ENCODE data around the gene ADTRP.

Gene ADTRP

GRCh38 chr6:11724286-11724685, 54.3 kb downstream of the ADTRP start:
- DNase-seq (ENCODE audit: low read depth in 2 of 2): no peak

DNA sequence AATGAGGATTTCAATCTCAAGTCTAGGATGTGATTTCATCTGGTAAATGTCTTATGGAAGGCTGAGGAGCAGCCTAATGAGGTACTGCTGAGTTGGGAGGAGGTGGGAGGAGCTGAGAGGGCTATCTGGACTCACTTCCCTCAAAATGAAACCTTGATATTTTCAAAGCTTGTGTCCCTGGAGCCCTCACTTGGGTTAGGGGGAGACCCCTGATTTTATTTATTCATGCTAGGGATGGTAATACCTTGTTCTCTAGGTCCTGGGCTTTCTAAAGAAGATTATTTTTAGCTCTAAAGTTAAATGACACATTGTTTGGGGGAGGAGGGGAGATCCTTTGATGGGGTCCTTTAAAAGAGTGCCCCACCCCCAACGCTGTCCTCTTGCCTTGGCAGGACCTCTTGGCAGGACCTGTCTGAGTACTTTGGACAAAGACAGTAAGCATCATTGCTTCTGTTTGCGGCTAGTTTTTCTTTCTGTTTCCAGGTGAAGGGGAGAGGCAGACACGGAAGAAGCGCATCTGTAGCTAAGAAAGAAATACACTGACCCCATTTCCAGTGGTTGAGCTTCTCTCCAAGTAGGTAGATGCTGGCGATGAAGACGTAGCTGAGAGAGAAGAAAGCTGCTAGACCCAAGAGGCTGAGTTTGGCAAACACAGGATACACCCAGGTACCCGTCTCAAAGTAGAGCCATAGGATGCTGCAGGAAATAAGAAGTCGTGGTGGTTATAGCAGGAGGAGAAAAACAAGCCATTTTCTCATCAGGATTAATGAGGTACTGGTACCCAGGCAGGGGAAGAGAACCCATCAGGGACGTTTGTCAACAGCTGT, 55.6 kb downstream of the ADTRP start:
- no peak for DNase-seq (ENCODE audit: low read depth in 2 of 2)

DNA sequence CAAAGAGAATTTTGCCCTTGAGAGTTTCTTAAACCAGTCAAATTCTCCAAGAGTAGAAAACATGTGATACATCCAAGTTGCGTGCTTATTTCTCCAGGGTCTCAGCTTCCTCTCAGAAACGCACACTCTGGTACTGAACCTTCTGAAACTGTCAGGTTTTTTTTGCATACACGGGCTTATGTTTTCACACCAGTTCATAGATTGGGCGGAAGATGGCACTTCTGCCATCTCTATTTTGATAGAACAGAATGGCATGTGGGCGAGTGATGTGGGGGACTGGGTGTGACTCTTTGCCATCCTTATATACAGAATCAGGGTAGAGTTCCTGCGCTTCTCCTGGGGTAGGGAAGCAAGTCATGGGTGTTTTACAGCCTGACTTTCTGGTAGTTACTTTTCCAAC, 56.4 kb downstream of the ADTRP start:
- DNase-seq (ENCODE audit: low read depth in 2 of 2): no peak

GRCh38 chr6:11718463-11718862, 60.1 kb downstream of the ADTRP start:
- no peak for DNase-seq (ENCODE audit: low read depth in 2 of 2)

DNA sequence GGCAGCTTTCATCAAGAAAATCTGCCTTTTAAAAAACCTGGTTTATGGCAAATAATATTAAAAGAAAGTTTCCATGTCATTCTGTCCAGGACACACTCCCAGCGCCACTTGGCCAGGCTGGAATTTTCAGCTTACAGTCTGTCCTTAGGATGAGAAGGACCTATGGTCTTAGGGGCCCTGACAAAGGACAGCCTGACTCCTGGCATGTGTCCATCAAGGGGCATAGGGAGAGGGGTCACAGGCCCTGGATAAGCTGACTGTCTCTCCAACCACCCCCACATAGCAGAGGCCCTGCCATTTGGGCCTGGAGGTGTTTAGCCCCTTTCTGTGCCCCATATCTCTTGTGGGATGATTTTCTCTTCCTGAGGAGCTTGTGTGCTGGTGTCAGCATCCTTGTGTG, 60.6 kb downstream of the ADTRP start:
- DNase-seq (ENCODE audit: low read depth in 2 of 2): no peak

GRCh38 chr6:11714798-11715285, 63.8 kb downstream of the ADTRP start:
- DNase-seq (ENCODE audit: low read depth in 2 of 2): no peak

- DNase-seq (ENCODE audit: low read depth in 2 of 2): peak in 1 of 2 donors; percentile 3
Measured at GRCh38 chr6:11714116-11714797, 64.3 kb downstream of the ADTRP start.

DNA sequence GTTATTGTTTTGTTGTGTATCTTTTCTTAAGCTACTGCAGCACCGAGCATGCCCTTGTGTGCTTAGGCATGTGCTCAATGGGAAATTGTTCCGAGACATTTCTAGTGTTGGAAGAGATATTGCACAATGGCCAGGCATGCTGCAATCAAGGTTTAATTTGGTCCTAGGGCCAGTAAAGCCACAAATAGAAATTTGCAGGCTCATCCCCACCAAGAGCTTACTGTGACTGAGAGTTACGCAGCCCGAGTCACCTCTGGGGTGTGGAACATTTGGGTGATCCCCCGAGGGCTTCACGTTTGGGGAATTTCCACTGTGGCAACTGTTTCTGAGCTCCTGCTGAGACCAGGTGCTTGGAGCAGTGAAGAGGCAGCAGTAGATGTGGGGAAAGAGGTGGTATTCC, 65.8 kb downstream of the ADTRP start:
- DNase-seq (ENCODE audit: low read depth in 2 of 2): no peak

GRCh38 chr6:11711984-11712711, 66.5 kb downstream of the ADTRP start:
- no peak for DNase-seq (ENCODE audit: low read depth in 2 of 2)

DNA sequence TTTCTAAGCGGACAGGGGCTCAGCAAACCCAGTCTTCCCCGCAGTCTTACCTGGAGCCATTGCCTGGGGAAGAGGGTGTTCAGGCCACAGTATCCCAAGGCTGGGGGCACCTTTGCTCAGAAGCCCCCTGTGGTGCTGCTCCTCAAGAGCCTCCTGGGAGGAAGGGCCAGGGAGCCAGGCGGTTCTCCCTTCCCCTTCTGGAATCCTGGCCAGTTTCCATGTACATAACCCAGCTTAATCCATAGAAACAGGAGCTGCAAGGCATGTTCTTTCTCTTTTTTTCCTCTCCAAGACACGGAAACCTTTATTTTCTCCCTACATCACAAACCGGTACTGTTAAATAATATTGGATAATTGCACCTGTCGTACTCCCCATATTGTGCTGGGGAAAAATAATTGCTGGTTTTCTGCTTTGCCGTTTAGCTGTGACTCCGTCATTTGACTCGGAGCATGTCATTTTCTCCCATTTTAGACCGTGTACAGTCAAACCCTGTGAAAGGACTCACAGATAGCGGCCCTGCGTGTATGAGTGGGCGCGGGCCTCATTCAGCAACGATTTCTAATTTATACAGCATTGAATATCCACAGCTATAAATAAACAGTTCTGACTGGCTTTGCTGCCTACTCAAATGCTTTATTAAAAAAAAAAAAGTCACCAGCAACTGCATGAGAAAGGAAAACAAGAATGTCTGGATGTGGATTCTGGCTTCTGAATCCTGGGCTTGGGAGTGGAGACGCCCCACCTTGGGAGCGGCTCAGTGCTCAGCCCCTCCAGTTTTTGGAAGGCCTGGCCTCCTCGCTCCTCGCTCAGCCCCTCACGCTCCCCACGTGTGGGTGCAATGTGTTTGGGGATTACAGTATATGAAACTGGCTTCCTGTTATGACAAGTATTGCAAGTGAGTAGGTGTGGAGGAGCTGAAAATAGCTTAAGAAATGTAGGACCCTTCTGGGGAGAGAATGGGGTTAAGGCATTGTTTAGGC, 67.3 kb downstream of the ADTRP start:
- peak; percentile 19 to 44 for DNase-seq (ENCODE audit: low read depth in 2 of 2)

DNA sequence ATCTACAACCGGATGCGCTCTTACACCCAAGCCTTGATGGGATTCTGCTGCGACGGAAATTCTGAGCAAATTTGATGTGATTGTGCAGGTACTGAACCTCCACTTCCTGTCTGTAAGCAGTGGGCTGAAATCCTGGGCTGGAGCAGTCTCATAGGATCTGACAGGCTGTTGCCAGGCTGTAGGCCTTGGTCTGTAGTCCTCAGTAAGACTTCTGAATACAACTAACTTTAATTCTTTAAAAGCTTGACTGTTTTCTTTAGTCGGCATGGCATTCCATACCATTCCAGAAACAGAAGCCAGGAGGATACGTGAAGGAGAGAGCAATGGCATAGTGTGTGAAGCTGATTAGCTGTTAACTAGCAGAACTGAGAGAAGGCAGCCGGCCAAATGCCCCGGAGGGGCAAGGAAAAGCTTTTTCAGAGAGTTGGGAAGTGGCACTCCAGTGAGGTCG, 68.3 kb downstream of the ADTRP start:
- peak; percentile 18 to 58 for DNase-seq (ENCODE audit: low read depth in 2 of 2)

- no peak for DNase-seq (ENCODE audit: low read depth in 2 of 2)
Measured at GRCh38 chr6:11706171-11706570, 72.4 kb downstream of the ADTRP start.

GRCh38 chr6:11705483-11705882, 73.1 kb downstream of the ADTRP start:
- DNase-seq (ENCODE audit: low read depth in 2 of 2): no peak

GRCh38 chr6:11705069-11705468, 73.5 kb downstream of the ADTRP start:
- DNase-seq (ENCODE audit: low read depth in 2 of 2): no peak

DNA sequence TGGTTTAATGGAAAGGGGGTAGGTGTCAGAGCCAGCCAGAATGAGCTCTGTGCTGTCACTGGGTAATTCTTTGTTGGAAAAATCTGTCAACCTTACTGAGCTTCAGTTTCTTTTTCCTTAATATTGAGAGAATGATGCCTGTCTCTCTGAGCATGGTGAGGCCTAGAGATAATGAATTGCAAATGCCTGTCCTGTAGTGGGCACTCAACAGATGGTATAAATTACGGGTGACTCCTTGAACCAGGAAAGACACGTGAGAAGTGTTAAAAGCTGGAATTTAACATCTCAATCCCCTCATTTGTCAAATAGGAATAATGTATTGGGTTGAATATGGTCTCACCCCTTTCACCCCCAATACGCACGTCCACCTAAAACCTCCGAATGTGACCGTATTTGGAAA, 74.9 kb downstream of the ADTRP start:
- DNase-seq (ENCODE audit: low read depth in 2 of 2): no peak

- no peak for DNase-seq (ENCODE audit: low read depth in 2 of 2)
Measured at GRCh38 chr6:11702500-11703130, 76.0 kb downstream of the ADTRP start.

DNA sequence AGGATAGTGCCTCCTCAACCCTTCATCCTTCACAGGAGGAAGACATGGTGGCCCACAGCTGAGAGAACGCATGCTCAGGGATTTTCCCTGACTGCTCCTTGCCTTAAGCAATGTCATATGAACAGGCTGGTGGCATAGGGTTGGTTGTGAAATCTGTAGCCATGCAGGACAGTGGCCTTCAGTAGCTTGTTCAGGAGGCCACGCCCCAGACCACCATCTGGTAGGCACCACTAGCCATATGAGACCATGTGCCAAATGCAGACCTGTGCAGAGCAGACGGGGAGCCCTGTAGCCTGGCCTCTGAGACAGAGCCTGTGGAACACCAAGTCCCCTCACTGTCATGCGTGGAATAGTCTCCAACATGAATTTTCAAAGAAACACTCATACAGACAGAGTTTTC, 76.5 kb downstream of the ADTRP start:
- no peak for DNase-seq (ENCODE audit: low read depth in 2 of 2)

GRCh38 chr6:11701573-11701972, 77.0 kb downstream of the ADTRP start:
- DNase-seq (ENCODE audit: low read depth in 2 of 2): no peak

GRCh38 chr6:11700118-11700718, 78.4 kb downstream of the ADTRP start:
- no peak for DNase-seq (ENCODE audit: low read depth in 2 of 2)

DNA sequence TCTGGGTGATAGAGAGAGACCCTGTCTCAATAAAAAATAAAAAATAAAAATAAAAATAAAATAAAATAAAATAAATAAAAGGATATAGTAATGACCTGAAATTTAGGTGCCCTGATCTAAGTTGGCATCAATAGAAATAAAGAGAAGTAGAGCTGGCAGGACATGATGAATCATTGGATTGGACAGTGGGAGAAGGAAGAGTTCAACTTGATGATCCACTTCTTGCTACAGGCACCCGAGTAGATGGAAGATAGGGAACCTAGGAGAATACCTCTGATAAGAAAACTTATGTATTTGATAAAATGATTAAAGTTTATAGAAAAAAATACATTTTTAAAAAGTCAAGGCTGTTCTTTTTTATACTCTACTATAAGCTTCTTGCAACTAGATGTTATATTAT, 79.0 kb downstream of the ADTRP start:
- DNase-seq (ENCODE audit: low read depth in 2 of 2): no peak

Measured in stimulated activated CD8-positive, alpha-beta memory T cell treated with anti-CD3 and anti-CD28 coated beads, Interleukin-7, amount 100 ng/mL, for 4 hours (primary cell).